GM11168 (cell line): ENCODE data around the gene FLRT3.

Experiments
- in situ Hi-C: fragments of 300-500 bp; cut with MboI; formaldehyde crosslinking; loops from one replicate; pipeline ENCODE4 v1.12.0; 2022; ENCODE audit warnings: low sequenced_read_pairs; ENCODE audit not compliant: unreplicated experiment

Gene FLRT3

DNA sequence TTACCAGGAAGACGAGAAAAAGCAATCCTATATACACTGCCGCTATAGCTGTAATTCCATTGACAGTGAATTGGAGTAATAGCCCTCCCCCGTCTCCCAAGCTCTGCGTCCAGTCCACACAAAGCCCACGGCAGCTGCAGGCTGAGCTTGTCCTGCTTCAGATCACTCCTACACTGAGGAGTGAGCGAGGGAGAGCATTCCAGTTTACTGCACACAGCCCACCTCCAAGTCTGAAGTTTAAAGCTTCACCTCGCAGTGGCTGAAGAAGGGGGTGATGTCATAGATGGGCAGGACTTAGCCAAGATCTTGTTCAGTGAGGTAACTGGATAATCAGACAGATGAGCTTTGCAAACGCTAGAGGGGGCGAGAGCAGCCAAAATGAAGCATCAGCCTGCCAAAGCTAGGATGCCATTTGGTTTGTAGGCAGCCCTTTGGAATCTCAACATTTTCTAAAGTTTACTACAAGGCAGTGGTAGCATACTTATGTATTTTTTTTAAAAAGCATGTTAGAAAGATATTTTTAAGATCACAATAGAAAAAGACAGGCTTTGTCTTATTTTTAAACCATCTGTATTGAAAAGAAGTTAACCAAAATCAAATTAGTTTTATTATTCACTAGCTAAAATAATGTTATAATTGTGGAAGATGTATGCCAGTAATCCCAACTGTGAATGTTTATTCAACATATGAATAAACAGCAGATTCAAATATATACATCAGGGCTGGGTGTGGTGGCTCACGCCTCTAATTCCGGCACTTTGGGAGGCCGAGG is at the start of gene FLRT3:
FLRT3 (minus strand) TSS at position 213 of the 772 bp plus-strand sequence. CDS start 10,106 bp downstream, outside the sequence.
- in situ Hi-C loops = loop anchor here (25.0 kb wide), 1 partner anchor 1325 kb away; no protein-coding TSS in a partner anchor

DNA sequence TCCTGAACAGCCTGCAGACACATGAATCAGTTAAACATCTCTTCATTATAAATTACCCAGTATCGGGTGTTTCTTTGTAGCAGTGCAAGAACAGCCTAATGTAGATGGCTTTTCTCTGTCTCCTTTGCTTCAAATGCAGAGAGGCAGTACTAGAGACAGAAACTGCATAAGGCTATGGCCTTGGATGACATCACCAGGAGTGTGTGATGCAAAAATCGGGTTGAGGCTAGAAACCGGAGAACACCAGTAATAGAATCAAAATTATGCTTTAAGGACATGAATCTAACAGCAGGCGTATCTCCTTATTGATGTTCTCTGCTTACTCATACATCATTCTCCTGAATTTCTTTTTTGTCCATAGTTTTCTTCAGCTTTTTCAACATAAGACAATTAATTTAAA is 49.3 kb upstream of the FLRT3 start:
- in situ Hi-C loops = no loop called here

GRCh38 chr20:14385176-14385740 is 47.8 kb upstream of the FLRT3 start:
- in situ Hi-C loops = no loop called here

GRCh38 chr20:14384416-14385175 is 47.2 kb upstream of the FLRT3 start:
- in situ Hi-C loops = no loop called here

- in situ Hi-C loops = no loop called here
Observed at GRCh38 chr20:14383335-14383734, 45.9 kb upstream of the FLRT3 start.

DNA sequence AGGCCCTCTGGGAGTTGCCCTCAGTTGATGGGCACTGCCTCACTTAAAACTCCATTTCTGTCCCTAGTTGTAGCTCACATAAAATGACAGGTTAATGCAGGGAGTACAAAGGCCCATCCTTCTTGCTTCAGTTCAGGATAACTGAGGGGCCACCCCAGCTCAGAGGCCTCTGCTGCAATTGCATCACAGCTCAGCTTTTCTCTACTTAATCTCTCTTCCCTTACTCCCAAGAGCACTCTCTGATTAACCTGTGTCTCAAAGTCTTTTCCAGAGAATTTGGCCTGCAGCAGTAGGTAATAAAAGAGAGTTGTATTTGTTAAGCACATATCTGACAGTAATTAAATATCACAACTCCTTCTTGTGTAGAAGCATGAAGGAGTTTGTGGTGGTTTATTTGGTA is 40.9 kb upstream of the FLRT3 start:
- in situ Hi-C loops = no loop called here

GRCh38 chr20:14375416-14375985 is 38.1 kb upstream of the FLRT3 start:
- in situ Hi-C loops = no loop called here

DNA sequence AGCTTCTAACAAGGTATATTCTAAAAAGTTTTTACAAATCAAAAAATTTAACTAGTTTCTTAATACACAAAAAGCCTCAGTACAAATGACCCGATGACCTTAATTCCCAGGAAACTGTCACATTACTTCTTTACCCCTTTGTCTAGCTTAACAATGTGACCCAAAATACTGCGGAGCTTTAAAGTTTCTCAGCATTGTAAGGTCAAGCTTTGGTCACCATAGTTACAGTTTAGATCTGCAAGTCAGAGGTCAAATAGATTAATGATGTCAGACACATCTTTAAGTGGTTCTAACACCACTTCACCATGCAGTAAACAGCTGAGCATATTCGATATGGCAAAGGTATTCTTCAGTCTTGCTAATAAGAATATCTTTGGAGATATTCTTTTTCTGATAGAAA is 36.8 kb upstream of the FLRT3 start:
- in situ Hi-C loops = no loop called here

GRCh38 chr20:14361509-14362345 is 24.3 kb upstream of the FLRT3 start:
- in situ Hi-C loops = no loop called here

DNA sequence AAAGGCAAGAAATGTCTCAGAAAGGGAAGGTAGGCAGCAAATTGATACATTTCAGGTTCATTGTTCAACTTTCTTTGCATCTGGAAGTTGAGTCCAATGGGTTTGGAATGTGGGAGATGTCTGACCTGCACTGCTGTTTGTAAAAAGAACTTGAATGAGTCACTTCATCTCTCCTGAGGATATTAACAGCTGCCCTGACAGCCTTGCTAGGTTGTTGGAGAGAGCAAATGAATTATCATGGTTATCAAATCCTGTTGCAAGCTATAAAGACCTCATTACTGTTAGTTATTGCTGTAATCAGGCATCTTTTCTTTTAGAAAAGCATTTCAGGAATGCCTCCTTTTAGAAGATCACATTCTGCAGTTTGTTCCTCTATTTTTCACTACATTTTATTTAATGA is 23.0 kb upstream of the FLRT3 start:
- in situ Hi-C loops = no loop called here

- in situ Hi-C loops = no loop called here
Observed at GRCh38 chr20:14355791-14356190, 18.4 kb upstream of the FLRT3 start.

GRCh38 chr20:14344746-14345145 is 7.3 kb upstream of the FLRT3 start:
- in situ Hi-C loops = loop anchor here (25.0 kb wide), 1 partner anchor 1318 kb away; no protein-coding TSS in a partner anchor

- in situ Hi-C loops = loop anchor here (25.0 kb wide), 1 partner anchor 1319 kb away; no protein-coding TSS in a partner anchor
Observed at GRCh38 chr20:14343491-14344065, 6.2 kb upstream of the FLRT3 start.

- in situ Hi-C loops = loop anchor here (25.0 kb wide), 1 partner anchor 1319 kb away; no protein-coding TSS in a partner anchor
Observed at GRCh38 chr20:14342918-14343317, 5.5 kb upstream of the FLRT3 start.

GRCh38 chr20:14341801-14342200 is 4.4 kb upstream of the FLRT3 start:
- in situ Hi-C loops = loop anchor here (25.0 kb wide), 1 partner anchor 1320 kb away; no protein-coding TSS in a partner anchor

GRCh38 chr20:14336686-14337085 is 726 bp downstream of the FLRT3 start:
- in situ Hi-C loops = loop anchor here (25.0 kb wide), 1 partner anchor 1326 kb away; no protein-coding TSS in a partner anchor

DNA sequence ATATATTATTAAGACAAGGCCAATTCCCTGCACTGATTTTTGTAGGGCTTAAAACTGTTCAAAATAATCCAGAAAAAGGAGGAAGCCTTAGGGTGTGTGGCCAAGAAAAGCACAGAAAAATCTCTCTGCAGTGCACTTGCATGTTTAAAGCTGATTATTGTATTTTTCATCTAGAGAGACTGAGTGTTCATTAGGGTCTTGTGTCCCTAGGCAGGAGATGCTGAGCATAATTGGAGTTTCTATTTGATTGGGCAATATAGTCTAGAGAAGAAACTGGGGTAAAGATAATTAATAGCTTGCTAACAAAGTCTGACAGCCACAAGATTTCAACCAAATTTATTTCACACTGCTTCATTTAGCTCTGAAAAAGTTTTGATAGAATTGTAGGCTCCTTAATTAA is 2.4 kb downstream of the FLRT3 start:
- in situ Hi-C loops = loop anchor here (25.0 kb wide), 1 partner anchor 1327 kb away; no protein-coding TSS in a partner anchor

- in situ Hi-C loops = loop anchor here (25.0 kb wide), 1 partner anchor 1328 kb away; no protein-coding TSS in a partner anchor
Observed at GRCh38 chr20:14334306-14334930, 3.0 kb downstream of the FLRT3 start.

- in situ Hi-C loops = loop anchor here (25.0 kb wide), 1 partner anchor 1329 kb away; no protein-coding TSS in a partner anchor
Observed at GRCh38 chr20:14333721-14334120, 3.7 kb downstream of the FLRT3 start.
